GM23248 (cell line): ENCODE data around the gene MYO5C. TPM values are rescaled to one million over a fixed set of nuclear protein-coding genes. Genes with fewer than 3 reads are reported as not detected.

ENCODE experiments used
- DNase-seq: peaks from one replicate; pipeline ENCODE4 v3.0.0-alpha.2; 2015
- H2AFZ ChIP-seq: fragments of 200-600 bp; sonication (generic); 2 replicates; pipeline ENCODE4 v1.6.1; 2016; ENCODE audit warnings: antibody characterized with exemption
- H3F3A ChIP-seq: fragments of 200-600 bp; sonication (generic); 2 replicates; pipeline ENCODE4 v1.6.1; 2016; ENCODE audit warnings: mild to moderate bottlenecking, antibody characterized with exemption, mixed run types; ENCODE audit not compliant: insufficient read depth
- H3K27ac ChIP-seq: fragments of 200-600 bp; sonication (generic); 2 replicates; pipeline ENCODE4 v1.5.1; 2016; ENCODE audit warnings: mild to moderate bottlenecking
- H3K27me3 ChIP-seq: fragments of 200-600 bp; sonication (generic); replicated peaks from 2 replicates; pipeline ENCODE4 v1.6.1; 2016; ENCODE audit warnings: mild to moderate bottlenecking; ENCODE audit not compliant: insufficient read depth
- H3K36me3 ChIP-seq: fragments of 200-600 bp; sonication (generic); 2 replicates; pipeline ENCODE4 v1.6.1; 2016; ENCODE audit warnings: low read depth, mild to moderate bottlenecking
- H3K4me1 ChIP-seq: fragments of 200-600 bp; sonication (generic); 2 replicates; pipeline ENCODE4 v1.6.1; 2016; ENCODE audit warnings: mild to moderate bottlenecking; ENCODE audit not compliant: insufficient read depth
- H3K4me2 ChIP-seq: fragments of 200-600 bp; sonication (generic); one replicate; pipeline ENCODE4 v1.6.1; 2016; ENCODE audit warnings: mild to moderate bottlenecking; ENCODE audit not compliant: unreplicated experiment
- H3K4me3 ChIP-seq: fragments of 200-600 bp; sonication (generic); 2 replicates; pipeline ENCODE4 v1.5.1; 2016; ENCODE audit warnings: mild to moderate bottlenecking
- H3K79me2 ChIP-seq: fragments of 200-600 bp; sonication (generic); 2 replicates; pipeline ENCODE4 v1.6.1; 2016; ENCODE audit warnings: mild to moderate bottlenecking; ENCODE audit not compliant: insufficient read depth
- H3K9ac ChIP-seq: fragments of 200-600 bp; sonication (generic); 2 replicates; pipeline ENCODE4 v1.6.1; 2016; ENCODE audit warnings: mild to moderate bottlenecking
- H3K9me2 ChIP-seq: fragments of 200-600 bp; sonication (generic); 2 replicates; pipeline ENCODE4 v1.6.1; 2016; ENCODE audit warnings: mixed run types, mild to moderate bottlenecking, moderate library complexity; ENCODE audit not compliant: insufficient read depth
- H3K9me3 ChIP-seq: fragments of 200-600 bp; sonication (generic); one replicate; pipeline ENCODE4 v1.6.1; 2017; ENCODE audit warnings: low read depth
- H4K20me1 ChIP-seq: fragments of 200-600 bp; sonication (generic); 2 replicates; pipeline ENCODE4 v1.6.0; 2016; ENCODE audit not compliant: insufficient read depth
- EZH2 ChIP-seq: fragments of 200-600 bp; sonication (generic); IDR thresholded peaks from 2 replicates; pipeline ENCODE4 v1.6.1; 2018; ENCODE audit warnings: antibody characterized with exemption, mild to moderate bottlenecking; ENCODE audit not compliant: insufficient read depth, poor library complexity, severe bottlenecking
- EZH2phosphoT487 ChIP-seq: fragments of 200-600 bp; sonication (generic); IDR thresholded peaks from 2 replicates; pipeline ENCODE4 v1.6.1; 2018; ENCODE audit warnings: antibody characterized with exemption, moderate library complexity, mild to moderate bottlenecking, low read depth; ENCODE audit not compliant: insufficient read depth
- WGBS, 2 experiments: methylation state at CpG; one replicate each; pipeline ENCODE4 v1.1.6; 2015 to 2017; ENCODE audit warnings: low lambda C conversion rate in 2 of 2, low coverage in 1 of 2; ENCODE audit errors: missing lambda C conversion rate in 2 of 2; 5-methylcytosine and 5-hydroxymethylcytosine counted together
- in situ Hi-C: fragments of 300-500 bp; cut with MboI; formaldehyde crosslinking; loops from 2 replicates; pipeline ENCODE4 v1.15.0; 2020
- polyA plus RNA-seq: library from polyadenylated mRNA; unstranded; fragments of >200 nt; fragmentation: Nextera tagmentation; extraction: Ambion mirVana; gene quantifications from 2 replicates; pipeline ENCODE4 v1.2.1, GENCODE V29; 2016
- total RNA-seq: library from RNA; depleted of rRNA; stranded (reverse); fragments of >200 nt; shearing (Covaris generic); gene quantifications from 2 replicates; pipeline ENCODE4 v1.2.3, GENCODE V29; 2014; rRNA removed

The MYO5C gene, protein sequence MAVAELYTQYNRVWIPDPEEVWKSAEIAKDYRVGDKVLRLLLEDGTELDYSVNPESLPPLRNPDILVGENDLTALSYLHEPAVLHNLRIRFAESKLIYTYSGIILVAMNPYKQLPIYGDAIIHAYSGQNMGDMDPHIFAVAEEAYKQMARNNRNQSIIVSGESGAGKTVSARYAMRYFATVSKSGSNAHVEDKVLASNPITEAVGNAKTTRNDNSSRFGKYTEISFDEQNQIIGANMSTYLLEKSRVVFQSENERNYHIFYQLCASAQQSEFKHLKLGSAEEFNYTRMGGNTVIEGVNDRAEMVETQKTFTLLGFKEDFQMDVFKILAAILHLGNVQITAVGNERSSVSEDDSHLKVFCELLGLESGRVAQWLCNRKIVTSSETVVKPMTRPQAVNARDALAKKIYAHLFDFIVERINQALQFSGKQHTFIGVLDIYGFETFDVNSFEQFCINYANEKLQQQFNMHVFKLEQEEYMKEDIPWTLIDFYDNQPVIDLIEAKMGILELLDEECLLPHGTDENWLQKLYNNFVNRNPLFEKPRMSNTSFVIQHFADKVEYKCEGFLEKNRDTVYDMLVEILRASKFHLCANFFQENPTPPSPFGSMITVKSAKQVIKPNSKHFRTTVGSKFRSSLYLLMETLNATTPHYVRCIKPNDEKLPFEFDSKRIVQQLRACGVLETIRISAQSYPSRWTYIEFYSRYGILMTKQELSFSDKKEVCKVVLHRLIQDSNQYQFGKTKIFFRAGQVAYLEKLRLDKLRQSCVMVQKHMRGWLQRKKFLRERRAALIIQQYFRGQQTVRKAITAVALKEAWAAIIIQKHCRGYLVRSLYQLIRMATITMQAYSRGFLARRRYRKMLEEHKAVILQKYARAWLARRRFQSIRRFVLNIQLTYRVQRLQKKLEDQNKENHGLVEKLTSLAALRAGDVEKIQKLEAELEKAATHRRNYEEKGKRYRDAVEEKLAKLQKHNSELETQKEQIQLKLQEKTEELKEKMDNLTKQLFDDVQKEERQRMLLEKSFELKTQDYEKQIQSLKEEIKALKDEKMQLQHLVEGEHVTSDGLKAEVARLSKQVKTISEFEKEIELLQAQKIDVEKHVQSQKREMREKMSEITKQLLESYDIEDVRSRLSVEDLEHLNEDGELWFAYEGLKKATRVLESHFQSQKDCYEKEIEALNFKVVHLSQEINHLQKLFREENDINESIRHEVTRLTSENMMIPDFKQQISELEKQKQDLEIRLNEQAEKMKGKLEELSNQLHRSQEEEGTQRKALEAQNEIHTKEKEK (N-terminal part only)
- total RNA-seq (not detected in 2 replicates), polyA plus RNA-seq (not detected in 2 replicates)

GRCh38 chr15:52295421-52296001 lies at the start of gene MYO5C:
MYO5C (minus strand) TSS chr15:52295804; CDS start chr15:52295636, 168 bp downstream.
- Histone ChIP-seq H3F3A (no peaks in the 10 kb centered on the region), H4K20me1 (no peaks in the 10 kb centered on the region), H2AFZ (peak within 1 kb of the TSS; percentile 20; the same call in 1 of the 2 replicates), H3K79me2 (no peaks in the 10 kb centered on the region), H3K9ac (no peak within 1 kb of the TSS), H3K9me3 (no peaks in the 10 kb centered on the region), H3K4me2 (peak within 1 kb of the TSS; percentile 22), H3K4me3 (peak within 1 kb of the TSS; percentile 50), H3K4me1 (no peaks in the 10 kb centered on the region), H3K36me3 (no peaks in the 10 kb centered on the region), H3K27ac (no peak within 1 kb of the TSS), H3K9me2 (no peaks in the 10 kb centered on the region), H3K27me3 (peaks cover 32% of the 10 kb centered on the region)
- DNase-seq: peak; percentile 16
- TF ChIP-seq EZH2phosphoT487: no peak
- TF ChIP-seq EZH2: no peak
- 6 to 9% methylated on average over 34 to 53 of the region's 65 CpGs for WGBS, 2 experiments
- in situ Hi-C loops: no loop called here

- Histone ChIP-seq H3K9me2 (no peaks in the 10 kb centered on the region), H3K9ac (no peak overlapping the region), H3K27ac (no peak overlapping the region), H3K27me3 (no peaks in the 10 kb centered on the region), H3K4me3 (no peak overlapping the region), H3K36me3 (no peaks in the 10 kb centered on the region), H3K4me1 (0 out of 2 replicates have a peak, but pooled peaks cover 5% of the 10 kb centered on the region), H3K79me2 (no peaks in the 10 kb centered on the region), H3K9me3 (no peaks in the 10 kb centered on the region), H3K4me2 (no peak overlapping the region), H4K20me1 (no peaks in the 10 kb centered on the region), H2AFZ (no peak overlapping the region), H3F3A (no peaks in the 10 kb centered on the region)
- no peak for TF ChIP-seq EZH2phosphoT487
- in situ Hi-C loops: loop anchor here (25.0 kb wide), 1 partner anchor 393 kb away; no protein-coding TSS in a partner anchor
- WGBS, 2 experiments: 62 to 67% methylated on average over 1 of the region's 1 CpG
- DNase-seq: no peak
Measured at GRCh38 chr15:52344592-52344991, 49.0 kb upstream of the MYO5C start.

GRCh38 chr15:52343831-52344230 lies 48.2 kb upstream of the MYO5C start:
- 0 out of 2 replicates have a peak, but pooled peaks cover 5% of the 10 kb centered on the region for H3K4me1 ChIP-seq
- H3K9me2 ChIP-seq: no peaks in the 10 kb centered on the region
- in situ Hi-C loops: loop anchor here (25.0 kb wide), 1 partner anchor 393 kb away; no protein-coding TSS in a partner anchor
- H2AFZ ChIP-seq: no peak overlapping the region
- no peaks in the 10 kb centered on the region for H4K20me1 ChIP-seq
- H3K9ac ChIP-seq: no peak overlapping the region
- H3F3A ChIP-seq: no peaks in the 10 kb centered on the region
- no peaks in the 10 kb centered on the region for H3K9me3 ChIP-seq
- H3K27ac ChIP-seq: 0 out of 2 replicates have a peak overlapping the region, but pooled peaks have one; percentile 15
- peak; percentile 61 for DNase-seq
- H3K4me3 ChIP-seq: no peak overlapping the region
- H3K4me2 ChIP-seq: no peak overlapping the region
- H3K36me3 ChIP-seq: no peaks in the 10 kb centered on the region
- 44 to 48% methylated on average over 3 of the region's 3 CpGs for WGBS, 2 experiments
- H3K27me3 ChIP-seq: no peaks in the 10 kb centered on the region
- H3K79me2 ChIP-seq: no peaks in the 10 kb centered on the region
- TF ChIP-seq EZH2phosphoT487: no peak
- no peak for TF ChIP-seq EZH2
